DND-41 (cell line): ENCODE results near the gene OTOP3.

Source experiments
- ATAC-seq: fragments of 200-7000 bp; cut with Tn5 transposase; 3 replicates; pipeline ENCODE4 v1.9.1; 2021; ENCODE audit warnings: low read depth; ENCODE audit not compliant: insufficient read depth
- DNase-seq: peaks from one replicate; pipeline ENCODE4 v3.0.0-alpha.2; 2020
- H2AFZ ChIP-seq: 2 replicates; pipeline ENCODE4 v1.6.0; 2012; ENCODE audit warnings: low read depth, low read length
- H3K27ac ChIP-seq: 2 replicates; pipeline ENCODE4 v1.5.1; 2012; ENCODE audit warnings: low read length, inconsistent platforms
- H3K27me3 ChIP-seq: fragments of 200-600 bp; sonication (generic); 2 replicates; pipeline ENCODE4 v1.6.0; 2012; ENCODE audit warnings: low read length, mild to moderate bottlenecking, inconsistent platforms; ENCODE audit not compliant: insufficient read depth, poor library complexity
- H3K36me3 ChIP-seq: 2 replicates; pipeline ENCODE4 v1.5.1; 2012; ENCODE audit warnings: low read length, inconsistent platforms; ENCODE audit not compliant: insufficient read depth
- H3K4me1 ChIP-seq: 2 replicates; pipeline ENCODE4 v1.5.1; 2012; ENCODE audit warnings: mild to moderate bottlenecking, low read length; ENCODE audit not compliant: insufficient read depth
- H3K4me2 ChIP-seq: 2 replicates; pipeline ENCODE4 v1.6.0; 2012; ENCODE audit warnings: mild to moderate bottlenecking, moderate library complexity, low read length, inconsistent platforms; ENCODE audit not compliant: insufficient read depth
- H3K4me3 ChIP-seq, 2 experiments: fragments of 200-600 bp in 1 of 2; shearing (Covaris generic) in 1 of 2; 2 replicates each; pipeline ENCODE4 v1.5.1; 2012 to 2016; ENCODE audit warnings: inconsistent platforms in 2 of 2, low read length in 2 of 2, mild to moderate bottlenecking in 2 of 2, low read depth in 1 of 2, moderate library complexity in 1 of 2
- H3K79me2 ChIP-seq: 2 replicates; pipeline ENCODE4 v1.6.0; 2012; ENCODE audit warnings: low read length, inconsistent platforms; ENCODE audit not compliant: insufficient read depth
- H3K9ac ChIP-seq: 2 replicates; pipeline ENCODE4 v1.6.0; 2012; ENCODE audit warnings: low read depth, mild to moderate bottlenecking, inconsistent platforms, low read length, moderate library complexity
- H3K9me3 ChIP-seq: 2 replicates; pipeline ENCODE4 v1.5.1; 2012; ENCODE audit warnings: low read length, moderate library complexity, mild to moderate bottlenecking, inconsistent platforms; ENCODE audit not compliant: insufficient read depth, severe bottlenecking
- H4K20me1 ChIP-seq: 2 replicates; pipeline ENCODE4 v1.6.0; 2012; ENCODE audit warnings: low read length; ENCODE audit not compliant: insufficient read depth
- EZH2 ChIP-seq: IDR thresholded peaks from 3 replicates; pipeline ENCODE4 v1.6.1; 2012; ENCODE audit warnings: borderline replicate concordance, low read depth, mild to moderate bottlenecking, moderate library complexity, low read length, inconsistent platforms; ENCODE audit not compliant: severe bottlenecking
- TF ChIP-seq, protein P1 (sequence below): IDR thresholded peaks from 2 replicates; pipeline ENCODE4 v1.5.1; 2012; ENCODE audit warnings: borderline replicate concordance, low read length, moderate library complexity, mild to moderate bottlenecking; ENCODE audit not compliant: poor library complexity, severe bottlenecking; ENCODE audit errors: extremely low read depth

OTOP3 gene

GRCh38 chr17:74916851-74917199 is 18.9 kb upstream of the OTOP3 start:
- H3K36me3 ChIP-seq, result no peaks in the 10 kb centered on the region
- no peaks in the 10 kb centered on the region for H3K27me3 ChIP-seq
- H3K4me1 ChIP-seq, result no peaks in the 10 kb centered on the region
- ATAC-seq (no peak), DNase-seq (no peak)
- no peak overlapping the region for H3K9ac ChIP-seq
- no peak overlapping the region for H3K27ac ChIP-seq
- no peak for TF ChIP-seq EZH2
- TF ChIP-seq, protein P1, sequence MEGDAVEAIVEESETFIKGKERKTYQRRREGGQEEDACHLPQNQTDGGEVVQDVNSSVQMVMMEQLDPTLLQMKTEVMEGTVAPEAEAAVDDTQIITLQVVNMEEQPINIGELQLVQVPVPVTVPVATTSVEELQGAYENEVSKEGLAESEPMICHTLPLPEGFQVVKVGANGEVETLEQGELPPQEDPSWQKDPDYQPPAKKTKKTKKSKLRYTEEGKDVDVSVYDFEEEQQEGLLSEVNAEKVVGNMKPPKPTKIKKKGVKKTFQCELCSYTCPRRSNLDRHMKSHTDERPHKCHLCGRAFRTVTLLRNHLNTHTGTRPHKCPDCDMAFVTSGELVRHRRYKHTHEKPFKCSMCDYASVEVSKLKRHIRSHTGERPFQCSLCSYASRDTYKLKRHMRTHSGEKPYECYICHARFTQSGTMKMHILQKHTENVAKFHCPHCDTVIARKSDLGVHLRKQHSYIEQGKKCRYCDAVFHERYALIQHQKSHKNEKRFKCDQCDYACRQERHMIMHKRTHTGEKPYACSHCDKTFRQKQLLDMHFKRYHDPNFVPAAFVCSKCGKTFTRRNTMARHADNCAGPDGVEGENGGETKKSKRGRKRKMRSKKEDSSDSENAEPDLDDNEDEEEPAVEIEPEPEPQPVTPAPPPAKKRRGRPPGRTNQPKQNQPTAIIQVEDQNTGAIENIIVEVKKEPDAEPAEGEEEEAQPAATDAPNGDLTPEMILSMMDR, result no peak
- no peak overlapping the region for H3K4me3 ChIP-seq
- H3K9me3 ChIP-seq, result no peaks in the 10 kb centered on the region
- H2AFZ ChIP-seq, result no peak overlapping the region
- no peak overlapping the region for H3K4me2 ChIP-seq
- peaks cover 2% of the 10 kb centered on the region; the same call in 1 of the 2 replicates for H4K20me1 ChIP-seq
- no peaks in the 10 kb centered on the region for H3K79me2 ChIP-seq

- ATAC-seq (no peak), DNase-seq (no peak)
- peaks cover 3% of the 10 kb centered on the region for H3K27me3 ChIP-seq
- no peaks in the 10 kb centered on the region for H3K9me3 ChIP-seq
- no peak overlapping the region for H3K4me3 ChIP-seq
- no peak overlapping the region for H3K4me2 ChIP-seq
- no peak overlapping the region for H3K27ac ChIP-seq
- H4K20me1 ChIP-seq, result peaks cover 2% of the 10 kb centered on the region; the same call in 1 of the 2 replicates
- H3K9ac ChIP-seq, result no peak overlapping the region
- no peak for TF ChIP-seq EZH2
- TF ChIP-seq, protein P1, result no peak
- no peaks in the 10 kb centered on the region for H3K79me2 ChIP-seq
- H3K36me3 ChIP-seq, result no peaks in the 10 kb centered on the region
- H3K4me1 ChIP-seq, result no peaks in the 10 kb centered on the region
- no peak overlapping the region for H2AFZ ChIP-seq
Observed at GRCh38 chr17:74917430-74917829, 18.3 kb upstream of the OTOP3 start.

DNA sequence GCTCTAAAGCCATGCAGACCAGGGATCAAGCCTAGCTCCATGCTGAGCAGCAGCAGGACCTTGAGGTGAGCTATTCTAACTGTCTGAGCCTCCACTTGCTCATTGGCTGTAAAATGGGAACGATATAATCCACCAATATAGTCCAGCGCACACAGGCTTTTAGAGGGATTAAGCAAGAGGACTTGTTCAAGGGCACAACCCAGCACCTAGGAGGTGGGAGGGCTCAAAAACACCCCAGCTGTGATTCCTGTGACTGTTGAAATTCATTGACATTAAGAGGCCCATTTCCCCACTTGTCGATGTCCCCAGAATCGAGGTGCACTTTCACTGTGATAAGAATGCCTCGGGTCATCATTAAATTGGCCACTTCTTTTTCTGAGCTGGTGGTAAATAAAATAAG is 16.8 kb upstream of the OTOP3 start:
- Histone ChIP-seq H3K9me3 (no peaks in the 10 kb centered on the region), H3K27me3 (peaks cover 8% of the 10 kb centered on the region), H3K79me2 (no peaks in the 10 kb centered on the region), H4K20me1 (peaks cover 2% of the 10 kb centered on the region; the same call in 1 of the 2 replicates), H2AFZ (no peak overlapping the region), H3K4me1 (no peaks in the 10 kb centered on the region), H3K4me3 (no peak overlapping the region), H3K9ac (no peak overlapping the region), H3K4me2 (no peak overlapping the region), H3K36me3 (no peaks in the 10 kb centered on the region), H3K27ac (no peak overlapping the region)
- no peak for TF ChIP-seq EZH2
- TF ChIP-seq, protein P1, result no peak
- ATAC-seq (no peak), DNase-seq (no peak)

DNA sequence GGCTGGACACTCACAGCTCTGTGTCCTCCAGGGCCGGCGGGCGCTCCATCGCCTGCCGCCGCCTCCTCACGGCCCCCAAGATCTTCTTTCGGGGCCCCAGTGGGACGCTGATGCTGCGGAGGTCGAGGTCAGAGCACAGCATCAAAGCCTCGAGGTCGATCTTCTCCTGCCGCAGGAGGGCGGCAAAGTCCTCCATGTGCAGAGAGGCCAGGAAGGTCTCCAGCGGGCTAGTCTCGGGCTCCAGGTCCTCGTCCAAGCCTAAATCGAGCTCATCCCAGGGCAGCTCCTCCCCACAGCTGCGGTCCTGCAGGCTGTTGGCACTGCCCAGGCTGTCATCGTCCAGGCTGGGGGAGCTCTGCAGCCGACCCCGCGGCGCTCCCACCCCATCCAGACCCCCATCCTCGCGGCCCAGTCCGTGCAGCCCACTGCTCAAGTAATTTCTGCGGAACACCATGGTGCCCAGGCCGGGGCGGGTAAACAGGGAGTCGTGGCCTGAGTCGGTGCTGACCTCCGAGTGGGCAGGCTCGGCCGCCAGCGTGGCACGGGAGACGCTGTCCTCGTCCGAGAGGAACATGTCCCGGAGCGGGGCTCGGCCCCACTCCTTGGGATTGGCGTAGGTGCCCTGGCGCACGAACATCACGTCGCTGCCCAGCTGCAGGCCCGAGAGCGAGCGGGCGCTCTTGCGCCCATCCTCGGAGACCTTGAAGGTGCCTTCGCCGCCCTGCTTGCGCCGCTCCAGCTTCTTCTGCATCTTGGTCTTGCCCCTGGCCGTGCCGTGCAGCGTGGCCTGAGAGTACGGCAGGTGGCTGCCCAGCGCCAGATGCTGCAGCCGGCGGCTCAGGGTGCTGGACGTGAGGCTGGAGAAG is 16.0 kb upstream of the OTOP3 start:
- ATAC-seq (no peak), DNase-seq (no peak)
- Histone ChIP-seq H3K79me2 (no peaks in the 10 kb centered on the region), H3K27me3 (peaks cover 8% of the 10 kb centered on the region), H4K20me1 (peaks cover 2% of the 10 kb centered on the region; the same call in 1 of the 2 replicates), H3K27ac (no peak overlapping the region), H3K4me1 (no peaks in the 10 kb centered on the region), H3K36me3 (no peaks in the 10 kb centered on the region), H2AFZ (no peak overlapping the region), H3K4me2 (no peak overlapping the region), H3K4me3 (no peak overlapping the region), H3K9me3 (no peaks in the 10 kb centered on the region), H3K9ac (no peak overlapping the region)
- TF ChIP-seq, protein P1, result no peak
- TF ChIP-seq EZH2, result no peak
